GM19324 (cell line): ENCODE measurements around the gene SPTLC1.
"Not testable (repeated sequence)": the region's sequence is repeated elsewhere in the genome, so short reads cannot be mapped to it uniquely, and the experiment has no call there.

Experiments
- ATAC-seq: cut with Tn5 transposase; IDR thresholded peaks from one replicate; pipeline ENCODE4 v1.9.1; 2021; ENCODE audit warnings: mild to moderate bottlenecking, moderate library complexity; ENCODE audit not compliant: unreplicated experiment, low FRiP score

Gene SPTLC1

DNA sequence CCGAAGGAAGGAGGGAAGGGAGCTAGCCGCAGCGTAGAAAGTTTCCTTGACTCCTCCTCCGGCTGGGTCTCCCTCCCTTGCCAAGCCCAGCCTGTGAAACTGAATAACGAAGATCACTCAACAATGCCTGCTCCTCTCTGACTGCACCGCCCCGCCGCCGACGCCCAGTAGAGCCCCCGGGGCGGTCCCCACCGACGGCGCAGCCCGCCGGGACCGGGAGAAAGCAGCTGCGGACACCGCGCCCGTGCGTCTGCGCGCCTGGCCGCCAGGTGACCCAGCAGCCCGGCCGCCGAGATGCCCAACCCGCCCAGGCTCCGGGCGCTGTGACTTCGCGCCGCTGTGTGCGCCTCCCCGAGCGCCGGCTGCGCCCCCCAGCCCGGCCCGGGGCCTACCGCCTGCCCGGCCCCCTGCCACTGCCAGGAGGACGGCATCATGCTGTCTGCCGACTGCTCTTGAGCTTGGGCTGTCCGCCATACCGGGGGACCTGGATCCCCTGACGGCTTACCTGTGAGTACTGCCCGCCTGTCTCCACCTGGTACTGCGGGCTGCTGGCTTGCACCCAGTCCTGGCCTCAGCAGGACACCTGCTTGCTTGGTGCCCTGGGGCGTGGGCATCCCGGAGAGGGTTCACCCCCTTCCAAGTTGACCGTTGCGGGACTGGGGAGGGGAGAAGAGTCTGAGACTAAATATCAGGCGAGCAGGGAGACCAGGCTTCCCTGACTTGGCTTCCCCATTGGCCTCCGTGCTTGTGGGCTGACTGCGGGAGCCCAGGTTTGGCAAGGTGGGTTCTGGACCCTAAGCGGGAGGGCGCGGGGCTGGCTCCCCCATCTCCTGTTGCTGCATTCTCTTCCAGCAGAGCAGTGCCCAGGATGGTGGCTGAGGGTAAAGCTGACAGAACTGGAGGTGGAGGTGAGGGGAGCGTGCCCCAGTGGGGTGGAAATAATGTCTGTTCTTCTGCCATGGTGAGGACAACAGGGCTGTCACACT is 26.2 kb upstream of the SPTLC1 start:
- no peak for ATAC-seq

DNA sequence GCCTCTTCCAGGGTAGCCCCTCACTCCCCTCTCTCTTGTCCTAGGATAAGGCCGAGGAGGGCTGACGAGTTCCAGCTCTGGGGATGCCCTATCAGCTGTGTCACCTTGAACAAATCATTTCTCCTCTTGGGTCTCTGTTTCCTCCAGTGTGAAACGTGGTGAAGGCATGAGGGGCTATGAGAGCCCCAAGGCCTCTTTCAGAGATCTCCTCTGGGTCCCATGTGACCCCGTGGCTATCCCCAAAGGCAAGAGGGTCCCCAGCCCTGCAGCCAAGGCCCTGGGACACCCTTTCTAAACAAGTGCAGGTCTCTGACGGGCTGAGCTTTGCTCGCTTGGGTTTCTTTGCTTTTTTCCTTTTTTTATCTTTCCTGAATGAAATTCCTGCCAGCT is 25.5 kb upstream of the SPTLC1 start:
- ATAC-seq = no peak

DNA sequence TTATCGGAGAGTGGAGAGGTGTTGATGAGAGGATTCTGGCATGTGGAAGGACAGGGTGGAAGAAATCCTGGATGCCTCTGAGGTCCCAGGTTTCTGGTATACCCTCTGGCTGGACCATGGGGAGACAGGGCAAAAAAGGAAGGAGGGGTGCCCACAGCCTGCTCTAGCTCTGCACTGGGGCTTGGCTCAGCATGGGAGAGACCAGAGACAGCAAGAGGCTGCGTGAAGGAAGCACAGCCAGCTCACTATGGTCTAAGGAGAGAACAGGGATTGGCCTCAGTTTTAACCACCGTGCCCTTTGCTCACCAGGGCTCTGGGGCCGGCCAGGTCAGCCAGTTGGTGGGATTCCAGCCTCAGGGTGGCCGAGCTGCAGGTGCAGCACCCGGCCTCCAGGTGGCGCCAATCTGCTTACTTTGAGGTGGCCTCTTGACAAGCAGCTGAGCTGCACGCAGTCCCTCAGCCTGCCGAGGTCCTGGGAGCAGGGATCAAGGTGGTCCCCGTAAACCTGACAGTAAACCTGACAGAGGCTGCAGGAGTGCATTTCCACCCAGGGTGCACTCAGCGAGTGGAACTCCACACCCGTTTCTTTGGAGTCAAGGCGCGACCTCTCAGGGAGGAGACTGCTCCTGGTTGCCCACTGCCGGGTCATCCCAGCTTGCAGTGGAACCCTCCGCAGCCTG is 25.0 kb upstream of the SPTLC1 start:
- no peak for ATAC-seq

DNA sequence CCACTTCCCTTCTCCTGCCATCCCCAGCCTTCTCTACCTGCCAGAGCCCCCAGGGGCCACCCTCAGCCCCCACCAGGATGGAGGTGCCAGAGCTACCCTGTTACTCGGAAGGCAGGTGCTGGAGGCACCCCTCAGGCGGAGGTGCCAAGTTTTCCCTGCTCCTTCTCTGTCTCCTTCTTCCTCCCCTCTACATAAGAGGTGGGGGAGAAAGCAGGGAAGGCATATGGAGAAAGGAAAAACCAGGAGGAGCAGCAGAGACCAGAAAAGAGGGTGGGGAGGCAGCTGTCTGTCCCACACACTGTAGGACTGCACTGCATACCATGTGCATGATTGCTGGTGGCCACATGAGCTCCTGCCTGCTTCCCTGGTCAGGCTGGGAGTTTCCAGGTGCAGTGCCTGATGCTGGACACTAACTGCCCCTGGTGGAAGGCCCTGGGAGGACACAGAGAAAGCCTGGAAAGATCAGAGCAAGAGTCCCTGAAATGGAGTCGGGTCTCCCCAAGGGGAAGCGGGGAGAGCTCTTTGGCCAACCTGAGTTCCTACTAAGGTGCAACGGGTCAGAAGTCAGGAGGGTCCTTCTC is 23.8 kb upstream of the SPTLC1 start:
- not testable (repeated sequence) for ATAC-seq

DNA sequence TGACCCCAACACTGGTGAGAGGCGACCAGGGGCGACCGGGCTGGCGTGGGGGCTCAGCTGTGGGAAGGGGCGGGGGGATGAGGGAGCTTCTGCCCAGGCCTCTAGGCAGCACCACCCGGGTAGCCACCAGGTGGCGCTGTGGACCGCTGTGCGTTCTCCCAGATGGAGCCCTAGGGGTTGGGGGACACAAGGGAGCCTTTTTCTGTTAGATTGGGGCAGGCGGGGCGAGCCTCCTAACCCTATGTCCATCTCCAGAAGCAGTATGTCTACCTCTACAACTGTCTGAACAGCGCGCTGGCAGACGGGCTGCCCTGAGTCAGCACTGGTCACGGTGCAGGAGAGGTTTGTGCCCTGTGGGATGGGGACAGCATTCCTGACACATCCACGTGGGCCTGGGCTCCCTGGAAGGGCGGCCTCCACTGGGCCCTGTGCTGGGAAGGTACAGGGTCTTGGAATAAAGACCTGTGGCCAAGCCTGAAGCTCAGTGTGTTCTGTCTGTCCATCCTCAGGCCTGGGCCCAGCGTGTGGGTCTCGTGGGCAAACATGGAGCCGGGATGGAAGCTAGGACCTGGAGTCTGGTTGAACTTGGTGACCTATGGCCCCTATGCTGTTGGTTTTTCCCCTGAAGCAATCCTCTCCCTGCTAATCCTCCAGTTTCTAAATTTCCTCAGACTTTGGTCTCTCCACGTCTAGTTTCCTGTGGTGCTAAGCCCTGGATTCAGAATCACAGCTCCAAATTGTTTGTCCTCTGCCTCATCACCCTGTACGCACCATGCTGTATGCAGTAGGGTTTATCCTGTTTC is 23.1 kb upstream of the SPTLC1 start:
- ATAC-seq = no peak

DNA sequence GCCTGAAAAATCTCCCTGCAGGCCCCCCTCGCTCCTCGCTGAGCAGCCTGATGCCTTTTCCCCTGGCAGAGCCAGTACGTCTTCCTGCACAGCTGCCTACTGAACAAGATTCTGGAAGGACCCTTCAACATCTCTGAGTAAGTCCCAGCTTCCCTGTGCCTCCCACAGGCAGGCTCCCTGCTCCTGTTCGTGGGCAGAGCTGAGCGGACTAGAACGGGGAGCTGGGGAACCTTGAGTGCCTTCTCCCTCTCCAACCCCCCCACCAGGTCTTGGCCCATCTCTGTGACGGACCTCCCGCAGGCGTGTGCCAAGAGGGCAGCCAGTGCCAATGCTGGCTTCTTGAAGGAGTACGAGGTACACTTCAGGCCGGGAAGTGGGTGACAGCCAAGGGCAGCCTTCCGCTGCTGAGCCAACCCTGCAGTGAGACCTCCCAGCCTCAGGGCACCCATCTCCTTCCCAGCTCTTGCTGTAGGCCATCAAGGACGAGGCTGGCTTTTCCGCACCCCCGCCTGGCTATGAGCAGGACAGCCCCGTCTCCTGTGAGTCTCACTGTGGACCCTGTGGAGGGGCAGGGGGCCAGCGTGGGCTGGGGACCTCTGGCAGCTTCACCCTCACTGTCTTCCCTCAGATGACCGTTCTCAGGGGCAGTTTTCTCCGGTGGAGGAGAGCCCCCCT is 21.1 kb upstream of the SPTLC1 start:
- ATAC-seq = no peak

DNA sequence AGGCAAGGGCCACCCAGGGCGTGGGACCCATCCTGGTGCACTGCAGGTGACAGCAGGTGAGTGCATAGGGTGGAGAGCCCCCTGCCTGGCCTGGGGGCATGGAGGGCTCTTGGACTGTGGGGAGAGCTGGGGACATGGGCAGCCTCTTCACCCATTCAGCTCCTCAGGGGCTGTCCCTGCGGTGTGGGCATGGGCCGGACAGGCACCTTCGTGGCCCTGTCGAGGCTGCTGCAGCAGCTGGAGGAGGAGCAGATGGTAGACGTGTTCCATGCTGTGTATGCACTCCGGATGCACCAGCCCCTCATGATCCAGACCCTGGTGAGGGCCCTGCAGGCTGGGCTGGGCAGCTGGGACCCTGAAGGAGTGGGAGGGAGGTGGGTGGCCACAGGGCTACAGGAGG is 20.4 kb upstream of the SPTLC1 start:
- ATAC-seq = no peak

DNA sequence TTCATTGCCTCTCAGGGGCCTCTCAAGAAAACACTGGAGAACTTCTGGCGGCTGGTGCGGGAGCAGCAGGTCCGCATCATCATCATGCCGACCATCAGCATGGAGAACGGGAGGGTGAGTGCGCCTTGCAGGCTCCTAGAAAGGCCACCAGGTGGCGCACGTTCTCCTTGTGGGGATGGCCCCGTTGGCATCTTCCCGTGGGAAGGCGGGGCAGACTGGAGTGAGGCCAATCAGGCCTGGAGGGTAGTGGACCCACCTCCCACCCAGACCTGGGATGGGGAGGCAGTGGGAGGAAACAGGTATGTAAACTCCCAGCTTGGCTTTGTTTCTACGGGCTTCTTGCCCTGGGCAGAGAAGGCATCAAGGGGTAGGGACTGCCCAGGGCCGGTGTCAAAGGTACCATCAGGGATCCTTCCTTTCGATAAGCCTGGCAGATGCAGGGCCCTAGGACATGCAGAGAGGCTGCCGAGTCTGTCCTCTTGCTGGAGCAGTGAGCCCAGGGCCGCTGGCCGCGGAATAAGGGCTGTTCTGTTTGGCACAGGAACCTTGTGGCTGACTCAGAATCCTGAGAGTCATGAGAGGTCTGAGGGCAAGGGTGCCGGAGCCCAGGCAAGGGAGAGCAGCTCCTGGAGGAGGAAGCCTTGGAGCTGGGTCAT is 18.9 kb upstream of the SPTLC1 start:
- ATAC-seq = no peak

DNA sequence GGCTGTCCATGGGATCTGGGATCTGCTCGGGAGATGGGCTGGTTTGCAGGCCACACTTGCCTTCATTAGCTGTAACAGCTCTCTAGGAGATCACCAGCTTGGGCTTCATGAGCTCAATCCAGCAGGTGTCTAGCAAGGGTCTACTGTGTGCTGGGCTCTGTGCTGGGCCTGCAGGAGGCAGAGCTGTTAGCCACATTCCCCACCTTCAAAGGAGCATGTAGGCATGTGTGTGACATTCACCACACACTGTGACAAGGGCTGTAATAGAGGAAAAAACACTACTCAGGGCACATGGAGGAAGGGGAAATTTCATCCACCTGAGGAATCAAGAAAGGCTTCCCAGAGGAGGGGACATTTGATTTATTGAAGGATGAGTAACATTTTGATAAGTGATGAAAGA is 17.7 kb upstream of the SPTLC1 start:
- ATAC-seq = not testable (repeated sequence)

DNA sequence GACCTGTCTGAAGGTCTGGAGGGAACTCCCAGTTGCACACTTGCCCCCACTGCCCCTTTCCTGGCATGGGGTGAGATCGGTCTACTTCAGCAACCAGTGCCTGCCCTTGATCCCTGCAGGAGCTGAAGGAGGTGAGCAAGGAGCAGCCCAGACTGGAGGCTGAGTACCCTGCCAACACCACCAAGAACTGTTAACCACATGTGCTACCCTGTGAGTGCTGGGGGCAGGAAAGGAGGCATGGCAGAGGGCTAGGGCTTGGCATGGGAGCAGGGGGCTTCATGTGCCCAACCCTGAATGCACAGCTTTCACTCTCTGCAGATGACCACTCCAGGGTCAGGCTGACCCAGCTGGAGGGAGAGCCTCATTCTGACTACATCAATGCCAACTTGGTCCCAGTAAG is 17.3 kb upstream of the SPTLC1 start:
- ATAC-seq = no peak

DNA sequence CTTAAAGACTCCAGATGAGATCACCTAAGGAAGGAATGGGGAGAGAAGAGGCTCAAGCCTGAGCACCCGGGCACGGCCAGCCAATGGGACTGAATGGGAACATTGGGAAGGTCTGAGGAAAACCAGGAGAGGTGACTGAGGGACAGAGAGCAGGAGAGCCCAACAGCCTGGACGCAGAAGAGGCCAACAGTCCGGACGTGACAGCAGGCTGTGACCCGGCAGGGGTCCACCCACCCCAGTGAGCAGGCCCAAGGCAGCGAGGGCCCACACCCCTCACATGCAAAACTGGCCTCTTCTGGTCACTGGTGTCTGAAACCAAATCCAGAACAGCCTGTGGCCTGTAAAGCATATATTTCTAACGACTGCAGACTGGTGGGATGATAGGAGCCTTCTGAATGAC is 7.6 kb upstream of the SPTLC1 start:
- ATAC-seq = no peak

DNA sequence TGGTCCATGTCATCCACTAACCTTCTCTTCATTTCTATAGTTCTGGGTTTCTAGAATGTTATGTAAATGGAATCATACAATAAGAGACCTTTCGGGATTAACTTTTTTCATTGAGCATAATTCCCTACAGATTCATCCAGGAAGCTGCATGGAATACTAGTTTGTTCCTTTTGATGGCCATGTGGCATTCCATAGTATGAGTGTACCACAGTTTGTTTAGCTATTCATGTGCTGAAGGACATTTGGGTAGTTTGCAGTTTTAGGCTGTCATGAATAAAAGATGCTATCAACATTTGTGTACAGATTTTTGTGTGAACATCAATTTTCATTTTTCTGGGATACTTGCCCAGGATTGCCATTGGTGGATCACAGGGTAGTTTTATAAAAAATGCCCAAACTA is 6.8 kb upstream of the SPTLC1 start:
- no peak for ATAC-seq

DNA sequence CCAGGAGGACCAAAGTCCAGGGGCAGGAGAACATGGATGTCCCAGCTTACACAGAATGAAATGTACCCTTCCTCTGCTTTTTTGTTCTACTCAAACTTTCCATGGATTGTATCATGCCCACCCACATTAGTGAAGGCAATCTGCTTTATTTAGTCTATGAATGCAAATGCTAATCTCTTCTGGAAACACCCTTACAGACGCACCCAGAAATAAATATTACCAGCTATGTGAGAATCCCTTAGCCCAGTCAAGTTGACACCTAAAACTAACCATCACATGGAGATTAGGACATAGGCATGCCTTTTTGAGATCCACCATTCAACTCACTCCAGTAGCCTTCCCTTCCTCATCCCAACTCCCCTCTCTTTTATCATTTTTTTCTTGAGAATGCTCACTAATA is 6.1 kb upstream of the SPTLC1 start:
- ATAC-seq = no peak

DNA sequence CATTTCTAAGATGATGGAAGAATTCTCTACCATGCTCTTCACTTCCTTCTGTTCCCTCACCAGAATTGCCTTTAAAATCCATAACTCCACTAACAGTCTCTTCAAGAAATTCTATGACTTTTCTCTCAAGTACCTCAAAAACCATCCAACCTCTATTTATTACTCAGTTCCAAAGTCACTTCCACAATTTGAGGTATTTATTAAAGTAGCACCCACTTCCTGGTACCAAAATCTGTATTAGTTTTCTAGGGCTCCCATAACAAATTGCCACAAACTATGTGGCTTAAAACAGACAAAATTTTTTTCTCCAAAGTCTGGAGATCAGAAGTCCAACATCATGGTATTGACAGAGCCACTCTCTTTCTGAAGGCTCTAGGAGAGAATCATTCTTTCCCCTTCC is 4.9 kb upstream of the SPTLC1 start:
- no peak for ATAC-seq

DNA sequence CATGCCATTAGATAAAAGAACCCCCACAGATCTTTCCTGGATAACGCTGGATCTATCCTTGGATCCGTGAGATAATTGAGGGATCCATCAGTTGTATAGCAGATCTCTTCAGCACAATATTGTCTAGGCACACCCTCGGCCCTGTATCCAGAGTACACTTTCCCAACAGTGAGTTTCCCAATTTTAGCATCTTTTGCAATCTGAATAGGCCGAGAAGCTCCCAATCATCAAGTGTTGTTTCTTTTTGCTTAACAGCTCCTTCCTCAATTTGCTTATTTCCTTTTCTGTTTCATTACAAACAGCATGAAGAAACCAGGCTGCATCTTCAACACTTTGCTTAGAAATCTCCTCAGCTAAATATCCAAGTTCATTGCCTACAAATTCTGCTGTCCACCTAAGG is 4.4 kb upstream of the SPTLC1 start:
- no peak for ATAC-seq

DNA sequence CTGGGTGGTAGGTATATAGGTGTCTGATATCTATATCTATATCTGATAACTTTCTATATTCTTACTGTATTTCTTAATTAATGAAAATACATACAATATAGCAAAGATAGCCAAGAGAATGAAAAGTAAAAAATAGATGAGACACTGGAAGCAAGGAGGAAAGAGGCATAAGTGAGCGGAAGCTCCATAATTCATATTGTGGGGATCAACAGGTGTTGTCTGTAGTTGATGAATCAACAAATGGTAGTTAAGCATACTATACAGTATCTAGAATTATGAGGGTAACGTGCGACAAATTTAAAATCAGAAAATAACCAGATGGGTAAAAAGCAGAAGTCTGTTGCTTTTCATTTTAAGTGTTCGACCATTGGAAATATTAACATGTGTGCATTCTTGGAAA is 7.1 kb downstream of the SPTLC1 start:
- no peak for ATAC-seq

DNA sequence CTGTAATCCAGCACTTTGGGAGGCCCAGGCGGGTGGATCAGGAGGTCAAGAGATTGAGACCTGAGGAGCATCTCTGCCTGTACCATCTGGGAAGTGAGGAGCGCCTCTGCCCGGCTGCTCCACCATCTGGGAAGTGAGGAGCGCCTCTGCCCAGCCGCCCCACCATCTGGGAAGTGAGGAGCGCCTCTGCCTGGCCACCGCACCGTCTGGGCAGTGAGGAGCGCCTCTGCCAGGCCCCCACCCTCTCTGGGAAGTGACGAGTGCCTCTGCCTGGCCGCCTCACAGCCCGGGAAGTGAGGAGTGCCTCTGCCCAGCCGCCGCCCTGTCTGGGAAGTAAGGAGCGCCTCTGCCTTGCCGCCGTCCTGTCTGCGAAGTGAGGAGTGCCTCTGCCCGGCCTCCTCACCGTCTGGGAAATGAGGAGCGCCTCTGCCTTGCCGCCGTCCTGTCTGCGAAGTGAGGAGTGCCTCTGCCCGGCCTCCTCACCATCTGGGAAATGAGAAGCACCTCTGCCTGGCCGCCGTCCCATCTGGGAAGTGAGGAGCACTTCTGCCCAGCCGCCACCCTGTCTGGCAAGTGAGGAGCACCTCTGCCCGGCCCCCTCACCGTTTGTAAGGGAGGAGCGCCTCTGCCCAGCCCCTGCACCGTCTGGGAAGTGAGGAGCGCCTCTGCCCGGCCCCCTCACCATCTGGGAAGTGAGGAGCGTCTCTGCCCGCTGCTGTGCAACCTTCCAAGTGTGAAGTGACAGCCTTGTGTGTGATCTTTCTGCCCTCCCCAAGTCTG is 9.6 kb downstream of the SPTLC1 start:
- ATAC-seq = not testable (repeated sequence)

DNA sequence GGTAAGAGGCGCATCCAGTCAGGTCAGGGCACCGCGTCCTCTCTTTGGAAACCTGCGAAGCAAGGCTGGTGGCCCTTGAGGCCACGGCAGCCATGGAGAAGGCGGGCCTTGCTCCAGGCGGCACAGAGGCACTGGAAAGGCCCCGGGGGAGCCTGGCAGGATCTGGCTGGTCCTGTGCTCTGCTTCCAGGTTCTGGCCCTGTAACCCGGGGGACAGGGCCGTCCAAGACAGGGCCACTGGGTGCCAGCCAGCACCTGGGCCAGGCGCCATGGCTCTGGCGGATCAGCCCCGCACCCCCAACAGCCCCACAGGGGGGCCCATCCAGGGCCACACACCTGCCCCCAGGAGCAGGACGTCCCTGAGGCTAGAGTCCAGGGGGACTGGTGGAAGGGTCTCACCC is 11.6 kb downstream of the SPTLC1 start:
- ATAC-seq = not testable (repeated sequence)
